IMR-90 (cell line): ENCODE results near the gene RNF31. TPM values are rescaled to one million over a fixed set of nuclear protein-coding genes. Genes with fewer than 3 reads are reported as not detected.
A peak's percentile ranks its signal among the peaks of the same experiment; 100 is the strongest.

Experiments
- ATAC-seq: fragments of 200-7000 bp; cut with Tn5 transposase; 2 replicates; pipeline ENCODE4 v1.9.1; 2020; ENCODE audit warnings: low read depth, mild to moderate bottlenecking, moderate library complexity
- BruUV-seq: library from RNA; stranded (reverse); fragments of 400-500 nt; replicated peaks from 2 replicates; lab custom pipeline; 2021; lab: Mats Ljungman, UMichigan
- CTCF ChIA-PET: fragments of 300-600 bp; formaldehyde crosslinking; extraction: SDS; loops from one replicate; lab custom pipeline; 2021; ENCODE audit warnings: antibody characterized with exemption; lab: Yijun Ruan, JAX
- POLR2A ChIA-PET: fragments of 300-600 bp; sonication (Branson Sonifier 250); formaldehyde crosslinking; loops from one replicate; lab custom pipeline; 2022; ENCODE audit warnings: antibody characterized with exemption; ENCODE audit not compliant: unreplicated experiment; lab: Charles Lee
- DNase-seq: peaks from one replicate; pipeline ENCODE4 v3.0.0; 2013
- H2AFZ ChIP-seq: replicated peaks from 2 replicates; pipeline ENCODE3; 2013; ENCODE audit warnings: low read length, mild to moderate bottlenecking; ENCODE audit not compliant: poor library complexity
- H2AK5ac ChIP-seq: 2 replicates; pipeline ENCODE4 v1.6.1; 2013; ENCODE audit warnings: low read depth, low read length, inconsistent platforms
- H2AK9ac ChIP-seq: replicated peaks from 2 replicates; pipeline ENCODE3; 2013; ENCODE audit warnings: mild to moderate bottlenecking, low read depth, low read length, moderate library complexity; ENCODE audit not compliant: poor library complexity
- H2BK120ac ChIP-seq: 2 replicates; pipeline ENCODE4 v1.6.1; 2013; ENCODE audit warnings: low read depth, low read length, inconsistent platforms
- H2BK15ac ChIP-seq: 3 replicates; pipeline ENCODE4 v1.6.1; 2013; ENCODE audit warnings: low read depth, low read length, inconsistent platforms
- H2BK20ac ChIP-seq: 2 replicates; pipeline ENCODE4 v1.6.1; 2013; ENCODE audit warnings: low read depth, mild to moderate bottlenecking, inconsistent platforms, low read length, moderate library complexity
- H2BK5ac ChIP-seq: 2 replicates; pipeline ENCODE4 v1.6.1; 2013; ENCODE audit warnings: mild to moderate bottlenecking, low read depth, low read length, inconsistent platforms; ENCODE audit not compliant: poor library complexity, severe bottlenecking
- H3K14ac ChIP-seq: replicated peaks from 2 replicates; pipeline ENCODE4 v1.6.1; 2013; ENCODE audit warnings: low read depth, low read length, inconsistent platforms
- H3K18ac ChIP-seq: 2 replicates; pipeline ENCODE4 v1.6.1; 2013; ENCODE audit warnings: low read depth, low read length, control low read depth
- H3K23ac ChIP-seq: 2 replicates; pipeline ENCODE4 v1.6.1; 2013; ENCODE audit warnings: low read depth, low read length, inconsistent platforms
- H3K27ac ChIP-seq: 2 replicates; pipeline ENCODE4 v1.5.1; 2013; ENCODE audit warnings: mild to moderate bottlenecking, control low read depth, low read length; ENCODE audit not compliant: insufficient read depth
- H3K27me3 ChIP-seq: 2 replicates; pipeline ENCODE4 v1.6.1; 2013; ENCODE audit warnings: low read length; ENCODE audit not compliant: control insufficient read depth, insufficient read depth
- H3K36me3 ChIP-seq: 2 replicates; pipeline ENCODE4 v1.6.1; 2013; ENCODE audit warnings: low read length, mixed read lengths; ENCODE audit not compliant: control insufficient read depth, insufficient read depth
- H3K4ac ChIP-seq: 2 replicates; pipeline ENCODE4 v1.6.1; 2013; ENCODE audit warnings: low read depth, low read length, inconsistent platforms
- H3K4me1 ChIP-seq: 2 replicates; pipeline ENCODE4 v1.6.1; 2013; ENCODE audit warnings: low read length, mixed read lengths; ENCODE audit not compliant: control insufficient read depth, insufficient read depth
- H3K4me2 ChIP-seq: 2 replicates; pipeline ENCODE4 v1.6.1; 2013; ENCODE audit warnings: low read depth, mild to moderate bottlenecking, control low read depth, low read length, moderate library complexity
- H3K4me3 ChIP-seq: 2 replicates; pipeline ENCODE4 v1.5.1; 2013; ENCODE audit warnings: low read depth, mild to moderate bottlenecking, control low read depth, low read length, moderate library complexity; ENCODE audit not compliant: insufficient read depth
- H3K56ac ChIP-seq: 2 replicates; pipeline ENCODE4 v1.6.1; 2013; ENCODE audit warnings: low read length, inconsistent platforms; ENCODE audit not compliant: insufficient read depth; ENCODE audit errors: extremely low read depth
- H3K79me1 ChIP-seq, 2 experiments: 2 replicates each; pipeline ENCODE4 v1.6.1; 2013; ENCODE audit warnings: low read length in 2 of 2, inconsistent platforms in 1 of 2, low read depth in 1 of 2
- H3K9ac ChIP-seq: 2 replicates; pipeline ENCODE4 v1.6.1; 2013; ENCODE audit warnings: low read depth, low read length, control low read depth
- H3K9me1 ChIP-seq: 2 replicates; pipeline ENCODE4 v1.6.1; 2013; ENCODE audit warnings: low read length, inconsistent platforms; ENCODE audit not compliant: insufficient read depth
- H3K9me3 ChIP-seq: 2 replicates; pipeline ENCODE4 v1.6.1; 2013; ENCODE audit warnings: low read length; ENCODE audit not compliant: control insufficient read depth, insufficient read depth
- H4K20me1 ChIP-seq: 2 replicates; pipeline ENCODE4 v1.6.1; 2013; ENCODE audit warnings: low read length, inconsistent platforms; ENCODE audit not compliant: insufficient read depth
- H4K5ac ChIP-seq: 2 replicates; pipeline ENCODE4 v1.6.1; 2013; ENCODE audit warnings: mild to moderate bottlenecking, low read depth, low read length, control low read depth
- H4K8ac ChIP-seq, 2 experiments: 2 replicates each; pipeline ENCODE4 v1.6.1; 2013; ENCODE audit warnings: low read depth in 2 of 2, low read length in 2 of 2, control low read depth in 1 of 2, inconsistent platforms in 1 of 2
- H4K91ac ChIP-seq: 2 replicates; pipeline ENCODE4 v1.6.1; 2013; ENCODE audit warnings: low read depth, low read length, inconsistent platforms; ENCODE audit not compliant: insufficient read depth
- BHLHE40 ChIP-seq: fragments of 150-350 bp; IDR thresholded peaks from 2 replicates; pipeline ENCODE4 v1.6.1; 2016; ENCODE audit warnings: mild to moderate bottlenecking, low read depth, low read length
- CEBPB ChIP-seq: IDR thresholded peaks from 2 replicates; pipeline ENCODE4 v1.6.1; 2012; ENCODE audit warnings: low read depth, low read length, improper control_type of control experiment
- CHD1 ChIP-seq: IDR thresholded peaks from 2 replicates; pipeline ENCODE4 v1.6.1; 2012; ENCODE audit warnings: low read depth, low read length, improper control_type of control experiment
- ELK1 ChIP-seq: fragments of 150-350 bp; IDR thresholded peaks from 2 replicates; pipeline ENCODE4 v1.6.1; 2016; ENCODE audit warnings: low read depth, mild to moderate bottlenecking, low read length, moderate library complexity, borderline replicate concordance
- FOS ChIP-seq: fragments of 150-350 bp; IDR thresholded peaks from 2 replicates; pipeline ENCODE4 v1.6.1; 2016; ENCODE audit warnings: low read depth, low read length
- MAZ ChIP-seq: IDR thresholded peaks from 2 replicates; pipeline ENCODE4 v1.6.1; 2012; ENCODE audit warnings: low read depth, mild to moderate bottlenecking, low read length, improper control_type of control experiment, moderate library complexity, borderline replicate concordance
- MXI1 ChIP-seq: IDR thresholded peaks from 2 replicates; pipeline ENCODE4 v1.6.1; 2012; ENCODE audit warnings: low read depth, mild to moderate bottlenecking, low read length, moderate library complexity, borderline replicate concordance
- NFE2L2 ChIP-seq: fragments of 150-350 bp; IDR thresholded peaks from 2 replicates; pipeline ENCODE4 v1.6.1; 2016; ENCODE audit warnings: low read depth, mild to moderate bottlenecking, low read length
- POLR2A ChIP-seq: IDR thresholded peaks from 2 replicates; pipeline ENCODE4 v1.6.1; 2012; ENCODE audit warnings: mild to moderate bottlenecking, low read depth, low read length
- RAD21 ChIP-seq: IDR thresholded peaks from 2 replicates; pipeline ENCODE4 v1.6.1; 2012; ENCODE audit warnings: low read length, improper control_type of control experiment
- RCOR1 ChIP-seq: IDR thresholded peaks from 2 replicates; pipeline ENCODE4 v1.6.1; 2012; ENCODE audit warnings: mild to moderate bottlenecking, low read length, improper control_type of control experiment; ENCODE audit not compliant: insufficient replicate concordance
- RFX5 ChIP-seq: IDR thresholded peaks from 2 replicates; pipeline ENCODE4 v1.8.0; 2012; ENCODE audit warnings: low read depth, mild to moderate bottlenecking, low read length, moderate library complexity
- SMC3 ChIP-seq: fragments of 150-350 bp; IDR thresholded peaks from 2 replicates; pipeline ENCODE4 v1.6.1; 2016; ENCODE audit warnings: low read depth, mild to moderate bottlenecking, antibody characterized with exemption, low read length, moderate library complexity
- WGBS, 2 experiments: methylation state at CpG; one replicate each; pipeline versions ENCODE4 v1.1.5 to v1.1.7; 2013; ENCODE audit warnings: missing lambda C conversion rate in 2 of 2; ENCODE audit not compliant: insufficient read length in 1 of 2; ENCODE audit errors: extremely low coverage in 2 of 2; 5-methylcytosine and 5-hydroxymethylcytosine counted together
- dilution Hi-C: fragments of 300-500 bp; cut with HindIII; formaldehyde crosslinking; loops from one replicate; pipeline ENCODE4 v1.14.3; 2018; ENCODE audit warnings: low sequenced_read_pairs; ENCODE audit not compliant: unreplicated experiment
- in situ Hi-C: fragments of 300-500 bp; cut with MboI; formaldehyde crosslinking; loops from 3 replicates; pipeline ENCODE4 v1.14.3; 2019; ENCODE audit warnings: low sequenced_read_pairs, inconsistent platforms, mixed read lengths
- intact Hi-C: fragments of 100-400 bp; cut with micrococcal nuclease; formaldehyde crosslinking; loops from 2 replicates; pipeline ENCODE4 v1.10.0; 2022
- polyA plus RNA-seq, 3 experiments: library from polyadenylated mRNA; depleted of rRNA; stranded (reverse); fragments of >200 nt; gene quantifications; 2 replicates each; pipeline ENCODE4 v1.2.3, GENCODE V29; 2012; ENCODE audit warnings: low replicate concordance in 1 of 3
- total RNA-seq: library from RNA; depleted of rRNA; stranded (reverse); fragments of >200 nt; gene quantifications from 2 replicates; pipeline ENCODE4 v1.2.3, GENCODE V29; 2012
- TF ChIP-seq, protein P1 (sequence below): fragments of 150-350 bp; IDR thresholded peaks from 2 replicates; pipeline ENCODE4 v1.6.1; 2017; ENCODE audit warnings: mild to moderate bottlenecking, antibody characterized with exemption, low read length, low read depth

RNF31 gene
- total and polyA plus RNA-seq, 2 of the 4 experiments (the other 2 are of a cell fraction) = 31.6 to 37.5 TPM

- POLR2A ChIA-PET = interaction anchor here (0.6 kb wide), 1 partner anchor 47 kb away, joined by 3 read pairs; the partner anchor contains the start of gene PCK2
- Histone ChIP-seq H2AFZ (peak within 1 kb of the TSS; percentile 96), H4K91ac (peak within 1 kb of the TSS; percentile 89), H3K4me1 (peaks cover 15% of the 10 kb centered on the region), H2AK5ac (peak within 1 kb of the TSS; percentile 94), H2BK5ac (peak within 1 kb of the TSS; percentile 78), H3K23ac (peak within 1 kb of the TSS; percentile 94), H4K5ac (peak within 1 kb of the TSS; percentile 31), H3K56ac (peak within 1 kb of the TSS; percentile 65), H2BK20ac (no peak within 1 kb of the TSS), H3K36me3 (peaks cover 23% of the 10 kb centered on the region), H2BK15ac (peak within 1 kb of the TSS; percentile 3; the same call in 1 of the 3 replicates), H3K9ac (peak within 1 kb of the TSS; percentile 76), H3K27ac (peak within 1 kb of the TSS; percentile 80), H3K9me3 (no peaks in the 10 kb centered on the region), H3K9me1 (peaks cover 35% of the 10 kb centered on the region), H2BK120ac (peak within 1 kb of the TSS; percentile 42; the same call in 1 of the 2 replicates), H3K14ac (peak within 1 kb of the TSS; percentile 93), H3K4me2 (peak within 1 kb of the TSS; percentile 68), H4K8ac (peak within 1 kb of the TSS; percentile 83 to 93), H3K4me3 (peak within 1 kb of the TSS; percentile 68), H3K18ac (0 out of 2 replicates have a peak within 1 kb of the TSS, but pooled peaks have one; percentile 5), H4K20me1 (peaks cover 17% of the 10 kb centered on the region), H3K27me3 (no peaks in the 10 kb centered on the region), H3K79me1 (peaks cover 37 to 82% of the 10 kb centered on the region in 2 experiments), H2AK9ac (peak within 1 kb of the TSS; percentile 98), H3K4ac (peak within 1 kb of the TSS; percentile 90)
- BruUV-seq = no TSS peak
- ATAC-seq (peak; percentile 92), DNase-seq (peak; percentile 99)
- dilution Hi-C loops = no loop called here
- intact Hi-C loops = loop anchor here (2.0 kb wide), 1 partner anchor 26 kb away; the partner anchor contains the start of genes DCAF11 and NRL
- CTCF ChIA-PET = interaction anchor here (0.8 to 1.6 kb wide), 2 partner anchors 20 to 32 kb away, joined by 3 to 5 read pairs; partner anchors contain the start of gene IRF9
- WGBS, 2 experiments = 1% methylated on average over 16 of the region's 65 CpGs; no CpG with 5 or more reads in 1 of the 2 experiments
- in situ Hi-C loops = loop anchor here (25.0 kb wide), 2 partner anchors 829 to 1054 kb away; partner anchors contain the start of genes ACIN1, BCL2L2, C14orf119 and PABPN1
- peak; percentile 39; the same call in 1 of the 2 replicates for TF ChIP-seq FOS
- TF ChIP-seq ELK1 = no peak
- no peak for TF ChIP-seq RCOR1
- no peak for TF ChIP-seq NFE2L2
- TF ChIP-seq RAD21 = no peak
- TF ChIP-seq, protein P1, sequence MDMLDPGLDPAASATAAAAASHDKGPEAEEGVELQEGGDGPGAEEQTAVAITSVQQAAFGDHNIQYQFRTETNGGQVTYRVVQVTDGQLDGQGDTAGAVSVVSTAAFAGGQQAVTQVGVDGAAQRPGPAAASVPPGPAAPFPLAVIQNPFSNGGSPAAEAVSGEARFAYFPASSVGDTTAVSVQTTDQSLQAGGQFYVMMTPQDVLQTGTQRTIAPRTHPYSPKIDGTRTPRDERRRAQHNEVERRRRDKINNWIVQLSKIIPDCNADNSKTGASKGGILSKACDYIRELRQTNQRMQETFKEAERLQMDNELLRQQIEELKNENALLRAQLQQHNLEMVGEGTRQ = peak; percentile 91
- TF ChIP-seq CEBPB = no peak
- TF ChIP-seq RFX5 = peak; percentile 78
- TF ChIP-seq MXI1 = peak; percentile 44; the same call in 1 of the 2 replicates
- no peak for TF ChIP-seq CHD1
- TF ChIP-seq BHLHE40 = no peak
- TF ChIP-seq SMC3 = no peak
- TF ChIP-seq POLR2A = peak; percentile 84
- peak; percentile 36; the same call in 1 of the 2 replicates for TF ChIP-seq MAZ
Observed at GRCh38 chr14:24141097-24141880, 6.0 kb upstream of the RNF31 start, which contains the start of gene EMC9. Gene EMC9, minus strand, starts transcription at chr14:24141591. Its CDS starts 287 bp downstream, at chr14:24141304.
